Vagina (tissue), 2 donors: ENCODE data around the gene PGLYRP3. TPM values are rescaled to one million over a fixed set of nuclear protein-coding genes. Genes with fewer than 3 reads are reported as not detected.

ENCODE experiments used
- DNase-seq, 2 donors: peaks; one replicate each; pipeline ENCODE4 v3.0.0-alpha.2; 2017; ENCODE audit errors: extremely low spot score in 2 of 2
- H3K27ac ChIP-seq: fragments of 200-600 bp; sonication (generic); one replicate; pipeline ENCODE4 v1.5.1; 2019
- H3K27me3 ChIP-seq: fragments of 200-600 bp; sonication (generic); one replicate; pipeline ENCODE4 v1.5.1; 2019
- H3K36me3 ChIP-seq, 2 donors: fragments of 200-600 bp; sonication (generic); one replicate each; pipeline ENCODE4 v1.5.1; 2017 to 2019
- H3K4me1 ChIP-seq: fragments of 200-600 bp; sonication (generic); one replicate; pipeline ENCODE4 v1.5.1; 2019
- H3K4me3 ChIP-seq, 2 donors: fragments of 200-600 bp; sonication (generic); 1 replicate in 1 of 2; 2 replicates in 1 of 2; pipeline ENCODE4 v1.5.1; 2016 to 2019
- H3K9me3 ChIP-seq: fragments of 200-600 bp; sonication (generic); one replicate; pipeline ENCODE4 v1.5.1; 2019
- CTCF ChIP-seq, 3 experiments: fragments of 450-650 bp in 2 of 3; fragments of 200-600 bp in 1 of 3; sonication (generic) in 1 of 3; IDR thresholded peaks; one replicate each; pipeline ENCODE4 v1.5.1; 2017 to 2019; ENCODE audit warnings: antibody characterized with exemption in 3 of 3, mild to moderate bottlenecking in 2 of 3, moderate library complexity in 2 of 3
- POLR2A ChIP-seq, 2 donors: fragments of 450-650 bp; IDR thresholded peaks; one replicate each; pipeline ENCODE4 v1.6.1; 2017; ENCODE audit warnings: antibody characterized with exemption in 2 of 2, mild to moderate bottlenecking in 2 of 2, moderate library complexity in 2 of 2
- POLR2AphosphoS5 ChIP-seq, 2 donors: sonication (generic); formaldehyde crosslinking; IDR thresholded peaks; one replicate each; pipeline ENCODE4 v1.9.0; 2017; ENCODE audit warnings: antibody characterized with exemption in 2 of 2, mild to moderate bottlenecking in 2 of 2, low read depth in 1 of 2; ENCODE audit not compliant: insufficient read depth in 1 of 2
- intact Hi-C: fragments of 100-400 bp; cut with DNase I; formaldehyde crosslinking; loops from one replicate; pipeline ENCODE4 v1.15.1; 2023
- total RNA-seq: library from RNA; depleted of rRNA; stranded (reverse); fragments of >200 nt; gene quantifications from one replicate; pipeline ENCODE4 v1.2.3, GENCODE V29; 2016

The PGLYRP3 gene
- total RNA-seq, 1 donor from 2014 or later = 28.7 TPM

- TF ChIP-seq POLR2AphosphoS5 (IDR thresholded peaks at IDR 0.05; ENCODE audit: insufficient read depth in 1 of 2, low read depth in 1 of 2) (no peak), POLR2A (IDR thresholded peaks at IDR 0.05) (no peak), CTCF (IDR thresholded peaks at IDR 0.05) (no peak)
- Histone ChIP-seq H3K36me3 (no peaks in the 10 kb centered on the region), H3K27me3 (no peaks in the 10 kb centered on the region), H3K9me3 (no peaks in the 10 kb centered on the region), H3K4me1 (no peaks in the 10 kb centered on the region), H3K4me3 (no peak overlapping the region), H3K27ac (no peak overlapping the region)
- DNase-seq = peak in 1 of 2 donors; percentile 67
- intact Hi-C loops = no loop called here
Measured at GRCh38 chr1:153341431-153341934, 28.7 kb upstream of the PGLYRP3 start.

- TF ChIP-seq CTCF (IDR thresholded peaks at IDR 0.05) (no peak), POLR2A (IDR thresholded peaks at IDR 0.05) (no peak), POLR2AphosphoS5 (IDR thresholded peaks at IDR 0.05; ENCODE audit: insufficient read depth in 1 of 2, low read depth in 1 of 2) (no peak)
- H3K27me3 ChIP-seq = no peaks in the 10 kb centered on the region
- no peak overlapping the region for H3K4me3 ChIP-seq
- no peaks in the 10 kb centered on the region for H3K4me1 ChIP-seq
- peak in 1 of 2 donors; percentile 25 for DNase-seq
- no peak overlapping the region for H3K27ac ChIP-seq
- H3K9me3 ChIP-seq = no peaks in the 10 kb centered on the region
- no peaks in the 10 kb centered on the region for H3K36me3 ChIP-seq
- intact Hi-C loops = no loop called here
Measured at GRCh38 chr1:153340356-153340755, 27.6 kb upstream of the PGLYRP3 start.

GRCh38 chr1:153339802-153340201, 27.1 kb upstream of the PGLYRP3 start:
- no peak for DNase-seq
- no peaks in the 10 kb centered on the region for H3K27me3 ChIP-seq
- intact Hi-C loops = no loop called here
- H3K9me3 ChIP-seq = no peaks in the 10 kb centered on the region
- H3K4me1 ChIP-seq = no peaks in the 10 kb centered on the region
- H3K36me3 ChIP-seq = no peaks in the 10 kb centered on the region
- TF ChIP-seq CTCF (IDR thresholded peaks at IDR 0.05) (no peak), POLR2AphosphoS5 (IDR thresholded peaks at IDR 0.05; ENCODE audit: insufficient read depth in 1 of 2, low read depth in 1 of 2) (no peak)
- H3K27ac ChIP-seq = no peak overlapping the region
- no peak overlapping the region for H3K4me3 ChIP-seq

- intact Hi-C loops = no loop called here
- TF ChIP-seq POLR2A (IDR thresholded peaks at IDR 0.05) (no peak), POLR2AphosphoS5 (IDR thresholded peaks at IDR 0.05; ENCODE audit: insufficient read depth in 1 of 2, low read depth in 1 of 2) (no peak), CTCF (IDR thresholded peaks at IDR 0.05) (no peak)
- Histone ChIP-seq H3K27me3 (no peaks in the 10 kb centered on the region), H3K9me3 (no peaks in the 10 kb centered on the region), H3K4me1 (no peaks in the 10 kb centered on the region), H3K36me3 (no peaks in the 10 kb centered on the region), H3K27ac (no peak overlapping the region), H3K4me3 (no peak overlapping the region)
- peak in 1 of 2 donors; percentile 42 for DNase-seq
Measured at GRCh38 chr1:153337980-153338853, 25.5 kb upstream of the PGLYRP3 start.

GRCh38 chr1:153336650-153337049, 23.9 kb upstream of the PGLYRP3 start:
- Histone ChIP-seq H3K4me1 (no peaks in the 10 kb centered on the region), H3K36me3 (no peaks in the 10 kb centered on the region), H3K27ac (no peak overlapping the region), H3K9me3 (no peaks in the 10 kb centered on the region), H3K4me3 (no peak overlapping the region), H3K27me3 (no peaks in the 10 kb centered on the region)
- peak in 1 of 2 donors; percentile 25 for DNase-seq
- TF ChIP-seq CTCF (IDR thresholded peaks at IDR 0.05) (no peak), POLR2AphosphoS5 (IDR thresholded peaks at IDR 0.05; ENCODE audit: insufficient read depth in 1 of 2, low read depth in 1 of 2) (no peak), POLR2A (IDR thresholded peaks at IDR 0.05) (no peak)
- intact Hi-C loops = no loop called here
